Heart left ventricle (tissue), 13 donors: ENCODE results near the gene SLC13A3.

Experiments used
- CTCF ChIP-seq, 12 donors: fragments of 200-600 bp; sonication (generic) in 4 of 12; IDR thresholded peaks; one replicate each; pipeline versions ENCODE4 v1.5.0 to v1.8.0; 2018 to 2022; ENCODE audit warnings: antibody characterized with exemption in 12 of 12, mild to moderate bottlenecking in 5 of 12
- POLR2A ChIP-seq, 2 donors: fragments of 450-650 bp; IDR thresholded peaks; one replicate each; pipeline ENCODE4 v1.6.1; 2017; ENCODE audit warnings: antibody characterized with exemption in 2 of 2, mild to moderate bottlenecking in 2 of 2, moderate library complexity in 2 of 2
- donor health status: ischemic (EF 13 %, LVEDD 7.1; RV severe dilation, severe dysfunction).
- donor health status: DM: no; HTN: yes; CAD: no.
- donor health status: DM: no; HTN: no; CAD: no.
- donor health status: ischemic (EF 25% LVEDD 6.9; RV normal size, moderate dysfunction).
- donor health status: ischemic (EF 25% LVEDD 5.7; RV mildly dilated, moderate dysfunction).
- donor health status: ischemic (EF 35%, LVEDD 5.7; RV mildly dilated, moderate dysfunction).
- donor health status: nonischemic (EF 11% LVEDD 7.7; RV severe dilation, severe dysfunction).
- donor health status: DM: yes; HTN: yes; CAD: no.
- donor health status: PGD.
- donor health status: ischemic (EF 29% LVEDD 5.4; RV normal size, mild dysfunction).
- donor health status: nonischemic (EF 23%, LVEDD 6.1; RV moderate dilation, normal function).

- no peak for TF ChIP-seq CTCF (IDR thresholded peaks at IDR 0.05)
- no peak for TF ChIP-seq POLR2A (IDR thresholded peaks at IDR 0.05)
Measured at GRCh38 chr20:46660487-46660886, 9.2 kb upstream of the SLC13A3 start.
